Suppressor macrophage treated with lipopolysaccharide for 1 hour (primary cell): ENCODE measurements around the gene WASL.
"Not testable (repeated sequence)": the region's sequence is repeated elsewhere in the genome, so short reads cannot be mapped to it uniquely, and the experiment has no call there.

ENCODE experiments used
- DNase-seq, 3 donors: peaks; one replicate each; pipeline ENCODE4 v3.0.0-alpha.2; 2020 to 2022

Gene WASL

DNA sequence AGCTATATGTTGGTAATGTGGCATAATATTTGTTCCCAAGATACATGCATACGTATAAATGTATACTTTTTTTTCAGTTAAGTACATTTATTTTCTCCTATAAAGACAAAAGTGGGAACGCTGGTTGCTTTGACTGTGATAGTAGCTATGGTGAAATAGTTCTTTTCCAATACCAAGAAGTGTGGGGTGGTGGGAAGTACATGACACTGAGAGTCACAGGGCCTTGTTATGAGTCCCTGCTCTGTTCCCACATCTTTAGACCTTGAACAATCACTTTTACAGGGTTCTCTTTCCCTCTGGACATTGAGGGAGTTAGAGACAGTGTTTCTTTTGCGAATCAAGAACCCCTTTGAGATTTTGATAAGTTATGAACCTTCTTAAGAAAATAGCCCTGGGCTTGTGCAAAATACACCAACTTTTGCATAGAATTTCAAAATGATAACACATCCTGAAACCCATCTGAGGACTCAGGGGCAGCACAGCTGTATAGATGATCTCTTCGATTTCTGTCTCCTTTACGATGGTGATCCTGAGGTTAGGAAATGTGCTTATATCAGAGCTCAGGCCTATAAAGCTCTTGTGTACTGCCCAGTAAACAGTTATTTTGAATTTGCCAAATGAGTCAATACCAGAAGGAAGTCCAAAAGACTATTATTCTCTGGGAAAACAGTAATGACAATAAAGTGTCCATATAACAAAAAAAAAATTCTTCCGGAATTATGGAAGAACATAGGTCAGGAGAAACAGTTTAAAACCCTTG, 92.1 kb downstream of the WASL start:
- no peak for DNase-seq

GRCh38 chr7:123655614-123656013, 93.2 kb downstream of the WASL start, which contains the start of gene LMOD2:
Gene LMOD2, plus strand, starts transcription at chr7:123655866. Its CDS starts 98 bp downstream, at chr7:123655964.
- no peak for DNase-seq

DNA sequence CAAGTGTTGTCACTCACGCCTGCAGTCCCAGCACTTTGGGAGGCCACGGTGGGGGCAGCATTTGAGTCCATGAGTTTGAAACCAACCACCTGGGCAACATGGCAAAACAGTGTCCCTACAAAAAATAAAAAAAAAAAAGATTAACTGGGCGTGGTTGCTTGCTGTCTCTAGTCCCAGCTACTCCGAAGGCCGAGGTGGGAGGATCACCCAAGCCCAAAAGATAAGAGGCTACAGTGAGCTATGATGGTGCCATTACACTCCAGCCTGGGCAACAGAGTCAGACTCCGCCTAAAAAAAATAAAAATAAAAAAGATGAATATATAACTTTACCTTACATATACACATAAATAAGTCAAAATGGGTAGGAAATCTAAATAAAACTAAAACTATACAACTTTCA, 95.6 kb downstream of the WASL start:
- no peak for DNase-seq

- no peak for DNase-seq
Measured at GRCh38 chr7:123652406-123652805, 96.4 kb downstream of the WASL start.

DNA sequence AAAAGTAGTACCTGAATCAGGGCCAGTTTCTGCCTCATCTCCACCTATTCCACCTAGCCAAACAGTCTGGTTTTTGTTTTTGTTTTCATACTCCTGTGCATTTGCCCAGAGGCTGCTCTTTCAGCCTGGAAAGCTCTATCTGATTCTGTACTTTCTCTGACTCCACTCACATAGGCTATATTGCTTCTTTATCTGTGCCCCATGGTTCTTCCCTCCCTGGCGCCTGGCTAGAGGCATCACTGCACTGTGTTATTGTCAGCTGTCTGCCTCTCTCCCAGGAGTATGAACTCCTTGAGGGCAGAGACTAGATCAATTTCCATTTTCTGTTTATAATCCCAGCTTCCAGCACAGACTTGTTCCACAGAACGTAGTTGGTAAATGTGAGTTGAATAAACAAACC, 98.2 kb downstream of the WASL start:
- DNase-seq, result no peak

DNA sequence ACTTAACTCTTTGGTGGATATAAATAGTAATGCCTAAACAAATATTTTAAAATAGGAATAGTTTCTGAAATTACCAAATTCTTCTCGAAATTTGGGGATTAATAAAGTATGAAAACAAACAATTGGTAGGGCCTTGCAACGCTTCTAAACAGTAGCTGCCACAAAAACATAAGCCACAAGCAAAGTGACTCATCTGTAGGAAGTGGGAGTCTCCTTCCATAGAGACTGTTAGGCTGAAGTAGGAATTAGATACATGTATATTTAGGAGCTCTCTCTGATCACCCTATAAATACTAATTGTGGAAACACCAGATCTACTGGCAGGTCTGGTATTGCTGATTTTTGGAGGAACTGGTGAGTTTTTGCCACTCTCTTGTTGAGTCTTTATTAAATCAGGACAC, 98.8 kb downstream of the WASL start:
- DNase-seq, result no peak

DNA sequence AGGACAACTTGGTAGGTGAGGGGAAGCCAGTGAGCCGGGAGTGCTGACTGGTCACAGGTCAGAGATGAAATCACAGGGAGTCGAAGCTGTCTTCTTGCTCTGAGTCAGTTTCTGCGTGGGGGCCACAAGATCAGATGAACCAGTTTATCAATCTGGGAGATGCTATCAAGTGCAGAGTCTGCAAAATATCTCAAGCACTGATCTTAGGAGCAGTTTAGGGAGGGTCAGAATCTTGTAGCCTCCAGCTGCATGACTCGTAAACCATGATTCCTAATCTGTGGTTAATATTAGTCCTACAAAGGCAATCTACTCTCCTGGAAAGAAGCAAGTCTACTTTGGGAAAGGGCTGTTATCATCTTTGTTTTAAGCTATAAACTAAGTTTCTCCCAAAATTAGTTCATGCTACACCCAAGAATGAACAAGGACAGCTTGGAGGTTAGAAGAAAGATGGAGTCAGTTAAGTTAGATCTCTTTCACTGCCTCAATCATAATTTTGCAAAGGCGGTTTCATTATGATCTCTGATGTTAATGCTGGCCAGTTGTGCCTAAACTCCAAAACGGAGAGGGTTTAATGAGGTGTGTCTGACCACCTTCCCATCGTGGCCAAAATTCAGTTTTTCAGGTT, 101.6 kb downstream of the WASL start:
- DNase-seq, result no peak

- no peak for DNase-seq
Measured at GRCh38 chr7:123645516-123645915, 103.3 kb downstream of the WASL start.

GRCh38 chr7:123643495-123644441, 105.0 kb downstream of the WASL start:
- peak; percentile 39 to 51 (median 43) for DNase-seq

- DNase-seq, result no peak
Measured at GRCh38 chr7:123641901-123642300, 106.9 kb downstream of the WASL start.

DNA sequence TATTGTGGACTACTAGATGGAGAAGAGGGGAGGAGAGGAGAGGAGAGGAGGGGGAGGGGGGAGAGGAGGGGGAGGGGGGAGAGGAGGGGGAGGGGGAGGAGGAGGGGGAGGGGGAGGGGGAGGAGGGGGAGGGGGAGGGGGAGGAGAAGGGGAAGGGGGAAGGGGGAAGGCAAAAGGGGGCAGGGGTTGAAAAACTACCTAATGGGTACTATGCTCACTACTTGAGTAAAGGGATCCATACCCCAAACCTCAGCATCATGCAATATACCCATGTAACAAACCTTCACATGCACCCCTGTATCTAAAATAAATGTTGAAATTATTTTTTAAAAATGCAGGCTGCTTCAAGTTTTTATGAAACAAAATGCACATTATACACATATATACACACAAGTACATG, 108.2 kb downstream of the WASL start:
- no peak for DNase-seq

- DNase-seq, result no peak
Measured at GRCh38 chr7:123639631-123640030, 109.2 kb downstream of the WASL start.

DNA sequence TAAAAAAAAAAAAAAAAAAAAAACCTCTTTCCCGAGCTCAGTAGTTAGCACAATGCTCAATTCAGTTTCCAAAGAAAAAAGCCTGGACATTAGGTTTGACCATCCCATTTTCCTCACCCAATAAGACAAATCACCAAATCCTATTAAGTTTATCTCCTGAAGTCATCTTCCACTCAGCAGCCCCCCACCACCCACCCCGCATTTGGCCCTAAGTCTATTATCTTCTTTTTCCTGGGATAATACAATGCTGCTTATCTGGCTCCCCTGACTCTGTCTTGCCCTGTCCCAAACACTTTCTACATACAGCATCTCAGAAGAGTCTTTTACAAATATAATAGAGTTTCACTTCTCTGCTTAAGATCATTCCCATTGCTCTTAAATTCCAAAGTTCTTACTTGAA, 110.9 kb downstream of the WASL start:
- no peak for DNase-seq

DNA sequence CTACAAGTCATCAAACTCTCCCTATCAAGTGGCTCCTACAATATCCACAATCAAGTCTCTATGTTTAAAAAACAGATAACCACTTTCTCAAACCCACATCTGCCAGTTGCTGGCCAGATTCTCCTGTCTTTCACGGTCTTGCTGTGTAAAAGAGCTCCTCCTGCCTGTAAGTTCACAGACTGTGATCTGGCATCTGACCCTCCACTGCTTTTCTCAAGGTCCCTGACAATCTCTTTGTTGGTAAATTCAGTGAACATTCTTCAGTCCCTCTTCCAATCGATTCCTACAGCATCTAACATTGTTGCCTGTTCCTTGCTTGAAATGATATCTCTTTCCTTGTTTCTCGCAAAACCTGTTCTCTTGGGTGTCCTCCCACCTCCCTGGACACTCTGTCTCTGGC, 111.6 kb downstream of the WASL start:
- DNase-seq, result no peak

- DNase-seq, result peak; percentile 3 to 30 (median 13)
Measured at GRCh38 chr7:123635551-123636359, 113.0 kb downstream of the WASL start.

GRCh38 chr7:123634011-123634573, 114.7 kb downstream of the WASL start:
- DNase-seq, result not testable (repeated sequence)

DNA sequence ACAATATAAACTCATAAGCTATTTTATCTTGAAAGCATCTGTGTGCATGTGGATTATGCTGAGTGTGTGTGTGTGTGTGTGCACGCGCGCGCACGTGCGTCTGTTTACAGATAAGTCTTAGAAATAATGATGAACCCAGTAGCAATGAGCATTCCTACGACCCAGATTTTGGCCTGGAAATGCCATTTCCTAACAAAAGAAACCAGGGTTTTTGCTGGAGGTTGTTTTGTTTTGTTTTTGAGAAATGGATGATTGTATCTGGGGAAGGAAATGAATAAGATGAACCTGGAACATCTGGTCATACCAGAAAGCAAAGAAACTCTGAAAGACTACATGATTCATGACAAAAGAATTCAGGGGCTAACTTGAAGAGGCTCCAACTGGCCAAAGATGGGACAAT, 115.2 kb downstream of the WASL start:
- DNase-seq, result no peak

GRCh38 chr7:123632808-123633207, 116.0 kb downstream of the WASL start:
- DNase-seq, result no peak
